IPS DF 4.7 (cell line): ENCODE results near the gene SLC1A1.
A peak's percentile ranks its signal among the peaks of the same experiment; 100 is the strongest.
"Not testable (repeated sequence)": the region's sequence is repeated elsewhere in the genome, so short reads cannot be mapped to it uniquely, and the experiment has no call there.

Source experiments
- DNase-seq: peaks from one replicate; pipeline ENCODE4 v3.0.0-alpha.2; 2013; ENCODE audit warnings: low spot score; ENCODE audit errors: extremely low read depth

Gene SLC1A1

DNA sequence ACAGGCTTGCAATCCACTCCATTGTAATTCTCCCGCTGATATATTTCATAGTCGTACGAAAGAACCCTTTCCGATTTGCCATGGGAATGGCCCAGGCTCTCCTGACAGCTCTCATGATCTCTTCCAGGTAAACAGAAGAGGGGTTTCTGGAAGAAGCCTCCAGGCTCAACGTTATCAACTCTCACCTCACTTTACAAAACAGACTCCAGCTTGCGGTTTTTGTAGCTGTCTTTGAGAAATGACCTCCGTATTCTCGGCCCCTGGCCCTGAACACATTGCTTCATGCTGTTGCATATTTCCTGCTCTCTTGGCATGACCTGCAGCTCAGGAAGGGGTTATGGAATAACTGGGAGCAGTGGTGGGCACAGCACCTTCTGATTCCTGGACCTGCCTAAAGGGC, 85.7 kb downstream of the SLC1A1 start:
- no peak for DNase-seq

GRCh38 chr9:4576448-4576847, 86.2 kb downstream of the SLC1A1 start:
- no peak for DNase-seq

- no peak for DNase-seq
These were observed 88.7 kb downstream of the SLC1A1 start for GRCh38 chr9:4579001-4579400.

- DNase-seq, result no peak
These were observed 90.9 kb downstream of the SLC1A1 start for GRCh38 chr9:4581035-4581760.

DNA sequence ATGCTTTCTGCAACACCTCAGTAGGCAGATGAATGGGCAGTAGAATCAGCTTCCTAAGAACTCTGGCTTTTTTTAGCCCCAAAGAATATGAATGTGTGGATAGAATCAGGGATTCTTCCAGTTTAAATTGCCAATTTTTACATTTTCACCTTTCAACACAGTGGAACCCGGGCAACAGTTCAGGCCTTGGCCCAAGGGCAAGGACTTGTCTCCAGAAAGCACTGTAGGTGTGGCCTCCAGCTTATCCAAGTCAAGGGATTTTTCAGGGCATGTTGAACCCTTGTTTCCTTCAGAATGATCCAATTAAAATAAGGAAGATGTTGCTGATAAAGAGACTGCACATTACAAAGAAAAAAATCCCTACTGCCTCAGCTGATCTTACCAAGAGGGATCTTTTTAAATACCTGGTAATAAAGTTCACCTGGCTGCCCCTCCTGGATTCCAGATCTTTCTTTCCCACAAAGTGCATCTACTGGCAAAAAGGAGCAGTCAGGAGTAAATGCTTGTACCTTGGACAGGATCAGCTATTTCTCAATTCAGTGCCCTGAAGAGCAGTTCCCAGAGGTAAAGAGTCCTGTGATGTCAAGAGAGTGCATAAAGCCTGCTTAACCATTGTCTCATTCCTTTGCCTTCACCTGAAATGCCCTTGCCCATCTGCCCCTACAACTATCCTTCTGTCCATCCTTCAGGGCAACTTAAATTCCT, 91.7 kb downstream of the SLC1A1 start:
- DNase-seq, result no peak

GRCh38 chr9:4583001-4583400, 92.7 kb downstream of the SLC1A1 start:
- DNase-seq, result no peak

DNA sequence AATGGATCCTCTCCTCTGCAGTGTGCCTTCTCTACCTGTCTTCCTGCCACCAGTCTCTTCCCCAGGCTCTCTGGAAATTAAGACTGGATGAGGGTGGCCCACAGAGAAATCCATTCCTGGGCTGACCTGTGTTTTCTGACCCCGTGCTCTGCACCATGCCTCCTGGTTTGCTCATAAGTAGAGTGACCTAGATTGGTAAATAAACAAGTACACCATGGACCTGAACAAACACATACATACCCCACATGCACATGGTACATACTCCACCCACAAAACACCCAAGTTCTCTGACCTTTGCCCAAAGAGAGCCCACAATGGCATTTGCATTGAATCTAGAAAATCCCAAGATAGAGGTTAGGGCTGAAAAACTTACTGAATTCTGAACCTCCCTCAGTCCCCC, 94.4 kb downstream of the SLC1A1 start:
- no peak for DNase-seq

- DNase-seq, result no peak
These were observed 94.9 kb downstream of the SLC1A1 start for GRCh38 chr9:4585135-4585534.

GRCh38 chr9:4588721-4589120, 98.5 kb downstream of the SLC1A1 start:
- DNase-seq, result no peak

DNA sequence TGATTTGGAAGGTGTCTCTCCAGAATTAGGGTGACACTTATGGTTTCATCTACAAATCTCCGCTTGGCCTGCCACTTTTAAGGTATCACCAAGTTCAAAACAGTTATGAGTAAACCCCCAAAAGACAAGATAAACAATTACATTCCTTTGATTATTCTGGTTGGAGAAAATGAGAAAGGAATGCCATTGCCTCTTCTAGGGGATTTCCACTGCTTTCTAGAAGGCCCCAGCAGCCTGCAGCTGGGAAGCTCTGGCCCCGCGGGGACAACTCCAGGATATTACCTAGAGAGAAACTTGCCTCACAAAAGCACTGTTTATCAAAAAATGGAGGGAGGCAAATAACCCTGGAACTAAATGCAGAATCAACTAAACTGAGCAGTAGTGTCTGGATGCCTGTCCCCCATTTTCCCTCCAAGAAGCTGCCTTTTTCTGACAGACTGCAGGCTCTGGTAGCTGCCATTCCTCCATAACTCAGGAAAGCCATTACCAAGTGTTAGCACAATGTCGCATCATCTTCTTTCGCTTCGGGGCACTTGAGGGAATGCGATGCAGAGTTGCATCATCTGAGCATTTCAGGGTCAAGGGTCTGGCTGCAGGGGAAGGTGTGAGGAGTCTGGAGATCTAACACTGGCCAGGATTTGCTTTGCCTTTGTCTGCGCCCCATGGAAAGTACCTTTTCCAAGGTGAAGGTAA, 100.3 kb downstream of the SLC1A1 start:
- DNase-seq, result no peak

DNA sequence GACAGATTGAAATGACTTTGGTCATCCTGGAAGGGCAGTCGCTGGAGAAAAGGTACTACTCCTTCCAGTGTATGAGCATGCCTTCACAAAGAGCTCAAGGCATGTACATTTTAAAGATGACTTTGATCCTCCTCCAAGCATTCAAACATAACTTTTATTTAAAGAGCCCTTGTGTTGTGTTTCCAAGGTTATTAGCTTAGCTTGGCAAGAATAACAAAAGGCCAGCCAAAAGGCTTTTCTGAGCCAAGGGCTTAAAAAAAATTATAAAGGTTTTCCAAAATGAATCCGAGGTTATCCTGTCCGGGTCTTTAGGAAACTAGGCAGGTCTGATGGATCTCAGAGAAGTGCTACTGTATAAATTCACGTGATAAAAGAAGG, 100.8 kb downstream of the SLC1A1 start:
- DNase-seq, result no peak

DNA sequence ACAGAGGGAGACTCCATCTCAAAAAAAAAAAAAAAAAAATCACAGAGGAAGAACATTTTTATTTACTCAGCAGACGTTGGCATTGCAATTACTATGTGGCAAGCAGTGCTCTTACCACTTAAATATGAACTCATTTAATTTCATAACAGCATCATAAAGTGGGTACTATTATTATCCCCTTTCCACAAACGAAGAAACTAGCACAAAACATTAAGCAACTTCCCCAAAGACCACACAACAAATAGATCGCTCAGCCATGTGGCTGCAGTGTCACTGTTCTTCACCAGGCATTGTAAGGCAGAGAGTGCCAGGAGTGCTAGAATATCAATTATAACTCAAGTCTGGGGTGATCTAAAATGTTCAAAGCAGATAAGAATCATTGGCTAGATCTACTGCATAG, 102.0 kb downstream of the SLC1A1 start:
- no peak for DNase-seq

- no peak for DNase-seq
These were observed 102.6 kb downstream of the SLC1A1 start for GRCh38 chr9:4592886-4593285.

DNA sequence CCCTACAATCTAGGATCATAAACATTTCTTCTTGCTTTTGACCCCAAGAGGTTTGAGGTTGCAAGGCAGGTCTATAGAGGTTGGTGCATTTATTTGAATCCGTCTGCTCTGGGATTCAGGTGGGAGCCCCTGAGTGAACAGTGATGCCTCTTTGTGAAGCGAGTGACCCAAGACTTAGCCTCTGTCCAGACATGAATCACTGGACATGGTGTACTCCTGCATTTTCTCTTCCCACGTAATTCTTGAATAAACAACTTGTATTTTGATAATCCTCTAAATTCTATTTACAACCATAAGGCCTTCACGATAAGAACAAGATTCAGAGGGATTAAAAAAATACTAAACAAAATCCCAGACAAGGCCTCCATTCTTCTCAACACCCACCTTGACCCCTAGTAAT, 104.3 kb downstream of the SLC1A1 start:
- DNase-seq, result no peak

DNA sequence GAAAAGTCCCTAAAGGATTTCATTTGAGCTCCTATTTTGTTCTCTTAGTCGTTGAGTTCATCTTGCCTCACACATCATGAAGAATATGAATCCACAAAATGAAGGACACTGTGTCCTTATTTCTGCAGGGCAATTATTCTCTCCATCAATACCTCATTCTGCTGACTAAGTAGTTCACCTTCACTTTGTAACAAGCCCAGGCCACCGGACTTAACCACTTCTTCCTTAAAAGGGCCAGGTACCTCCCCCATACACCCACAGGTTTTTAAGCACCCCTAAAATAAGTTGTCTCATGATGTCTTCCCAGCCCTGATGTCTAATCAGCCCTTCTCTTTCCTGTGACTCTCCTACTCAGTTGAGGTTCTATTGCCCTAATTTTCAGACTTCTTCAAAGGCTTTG, 104.7 kb downstream of the SLC1A1 start:
- DNase-seq, result no peak

- DNase-seq, result no peak
These were observed 106.1 kb downstream of the SLC1A1 start for GRCh38 chr9:4596165-4596922.

GRCh38 chr9:4600368-4600767, 110.1 kb downstream of the SLC1A1 start:
- no peak for DNase-seq

DNA sequence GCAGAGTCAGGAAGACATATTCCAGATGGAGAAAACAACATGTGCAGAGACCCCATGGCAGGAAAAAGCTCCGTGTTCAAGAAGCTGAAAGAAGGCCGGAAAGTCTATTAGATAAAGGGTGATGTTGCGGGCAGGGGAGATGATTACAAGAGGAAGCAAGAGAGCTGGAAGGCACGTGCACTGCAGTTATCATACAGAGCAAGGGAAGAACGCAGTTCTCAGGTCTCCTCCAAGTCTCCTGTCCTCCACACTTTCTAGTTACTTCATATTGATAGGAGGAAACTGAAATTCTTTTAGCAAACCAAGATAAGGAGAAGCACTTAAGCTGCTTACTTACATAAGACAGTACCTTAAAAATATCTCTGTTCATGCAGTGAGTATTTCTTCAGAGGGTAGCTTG, 113.6 kb downstream of the SLC1A1 start:
- DNase-seq, result no peak

GRCh38 chr9:4604678-4605095, 114.4 kb downstream of the SLC1A1 start:
- DNase-seq, result peak; percentile 76

DNA sequence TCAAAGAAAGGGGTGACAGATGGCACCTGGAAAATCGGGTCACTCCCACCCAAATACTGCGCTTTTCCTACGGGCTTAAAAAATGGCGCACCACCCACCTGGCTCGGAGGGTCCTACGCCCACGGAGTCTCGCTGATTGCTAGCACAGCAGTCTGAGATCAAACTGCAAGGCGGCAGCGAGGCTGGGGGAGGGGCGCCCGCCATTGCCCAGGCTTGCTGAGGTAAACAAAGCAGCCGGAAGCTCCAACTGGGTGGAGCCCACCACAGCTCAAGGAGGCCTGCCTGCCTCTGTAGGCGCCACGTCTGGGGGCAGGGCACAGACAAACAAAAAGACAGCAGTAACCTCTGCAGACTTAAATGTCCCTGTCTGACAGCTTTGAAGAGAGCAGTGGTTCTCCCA, 115.8 kb downstream of the SLC1A1 start:
- not testable (repeated sequence) for DNase-seq

GRCh38 chr9:4614627-4615026, 124.4 kb downstream of the SLC1A1 start:
- no peak for DNase-seq

DNA sequence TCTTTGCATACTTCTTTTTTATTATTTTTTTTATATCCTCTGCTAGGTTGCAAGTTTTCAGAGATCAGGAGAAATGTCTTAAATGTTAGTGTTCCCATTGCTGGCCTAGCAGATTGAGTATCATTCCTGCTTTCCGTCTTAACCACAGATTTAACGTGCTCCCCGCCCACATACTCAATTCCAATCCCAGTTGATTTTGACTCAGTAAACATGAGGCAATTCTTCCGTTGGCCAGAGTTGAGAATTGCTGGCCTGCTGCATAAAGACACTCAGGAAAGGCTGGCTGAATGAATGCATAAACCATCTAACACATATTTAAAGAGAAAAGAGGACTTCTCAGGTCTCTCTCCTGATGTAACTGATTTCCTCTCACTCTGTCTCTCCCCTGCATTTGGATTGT, 125.0 kb downstream of the SLC1A1 start:
- DNase-seq, result no peak
